ENCODE data around the gene TMOD3.

- TF ChIP-seq CTCF (IDR thresholded peaks at IDR 0.05) (no peak), POLR2AphosphoS5 (IDR thresholded peaks at IDR 0.05) (no peak)
Observed at GRCh38 chr15:51865317-51865716, 35.9 kb downstream of the TMOD3 start.
